Testis (tissue), 3 donors: ENCODE results near the gene EPHA6. TPM values are rescaled to one million over a fixed set of nuclear protein-coding genes. Genes with fewer than 3 reads are reported as not detected.

Source experiments
- DNase-seq: peaks from one replicate; pipeline ENCODE4 v3.0.0-alpha.2; 2019
- H3K27ac ChIP-seq, 2 donors: fragments of 200-600 bp; sonication (generic); one replicate each; pipeline ENCODE4 v1.5.1; 2019
- H3K27me3 ChIP-seq: fragments of 200-600 bp; sonication (generic); one replicate; pipeline ENCODE4 v1.5.1; 2019
- H3K36me3 ChIP-seq: fragments of 200-600 bp; sonication (generic); one replicate; pipeline ENCODE4 v1.5.1; 2017; ENCODE audit warnings: low read depth; ENCODE audit errors: missing control alignments
- H3K4me1 ChIP-seq: fragments of 200-600 bp; sonication (generic); one replicate; pipeline ENCODE4 v1.5.1; 2019
- H3K4me3 ChIP-seq, 2 donors: fragments of 200-600 bp; sonication (generic); one replicate each; pipeline ENCODE4 v1.5.1; 2017 to 2019
- H3K9me3 ChIP-seq: fragments of 200-600 bp; sonication (generic); one replicate; pipeline ENCODE4 v1.5.1; 2017
- CTCF ChIP-seq, 3 experiments: fragments of 450-650 bp in 2 of 3; fragments of 200-600 bp in 1 of 3; sonication (generic) in 1 of 3; IDR thresholded peaks; one replicate each; pipeline ENCODE4 v1.5.1; 2016 to 2019; ENCODE audit warnings: antibody characterized with exemption in 3 of 3, mild to moderate bottlenecking in 2 of 3, moderate library complexity in 1 of 3
- POLR2A ChIP-seq: fragments of 450-650 bp; IDR thresholded peaks from one replicate; pipeline ENCODE4 v1.6.1; 2017; ENCODE audit warnings: antibody characterized with exemption, mild to moderate bottlenecking, moderate library complexity
- WGBS, 2 donors: methylation state at CpG; one replicate each; pipeline ENCODE4 v1.1.5; 2018; 5-methylcytosine and 5-hydroxymethylcytosine counted together
- intact Hi-C: fragments of 100-400 bp; cut with DNase I; formaldehyde crosslinking; loops from one replicate; pipeline ENCODE4 v1.15.1; 2023; ENCODE audit warnings: low total_unique reads
- polyA plus RNA-seq: library from polyadenylated mRNA; stranded (reverse); fragments of 350-450 nt; fragmentation: Illumina TruSeq; extraction: RNeasy Lipid Tissue Mini Kit (QIAGEN cat#74804); gene quantifications from one replicate; pipeline ENCODE4 v1.2.3, GENCODE V29; 2014; ENCODE audit warnings: low read depth, low replicate concordance; ENCODE audit not compliant: insufficient read depth
- total RNA-seq, 2 donors: library from RNA; depleted of rRNA; stranded (reverse); fragments of >200 nt; gene quantifications; one replicate each; pipeline ENCODE4 v1.2.3, GENCODE V29; 2016

Gene EPHA6
- total and polyA plus RNA-seq, 3 donors from 2014 or later = 9.8 to 33.0 (median 21.2) TPM

- no peak for DNase-seq
- no peaks in the 10 kb centered on the region for H3K4me1 ChIP-seq
- intact Hi-C loops = no loop called here
These were observed 865.8 kb downstream of the EPHA6 start for GRCh38 chr3:97680210-97680609.

GRCh38 chr3:97680696-97681095 lies 866.3 kb downstream of the EPHA6 start:
- DNase-seq = no peak
- intact Hi-C loops = no loop called here

More at GRCh38 chr3:97680210-97680609, 865.8 kb downstream of the EPHA6 start:
- Histone ChIP-seq H3K4me3 (no peak overlapping the region), H3K9me3 (no peaks in the 10 kb centered on the region), H3K27ac (no peak overlapping the region), H3K36me3 (no peaks in the 10 kb centered on the region), H3K27me3 (no peaks in the 10 kb centered on the region)
- TF ChIP-seq POLR2A (no peak), CTCF (IDR thresholded peaks at IDR 0.05) (no peak)

GRCh38 chr3:97684490-97684889 lies 870.1 kb downstream of the EPHA6 start:
- WGBS, 2 donors = 91 to 93% methylated on average over 4 of the region's 4 CpGs
- no peaks in the 10 kb centered on the region for H3K27me3 ChIP-seq
- H3K4me3 ChIP-seq = no peak overlapping the region
- H3K27ac ChIP-seq = no peak overlapping the region
- H3K4me1 ChIP-seq = no peaks in the 10 kb centered on the region
- TF ChIP-seq POLR2A = no peak
- TF ChIP-seq CTCF (IDR thresholded peaks at IDR 0.05) = no peak
- H3K9me3 ChIP-seq = no peaks in the 10 kb centered on the region
- H3K36me3 ChIP-seq = no peaks in the 10 kb centered on the region
- DNase-seq = no peak
- intact Hi-C loops = no loop called here

More at GRCh38 chr3:97680696-97681095, 866.3 kb downstream of the EPHA6 start:
- Histone ChIP-seq H3K27ac (no peak overlapping the region), H3K4me3 (no peak overlapping the region), H3K36me3 (no peaks in the 10 kb centered on the region), H3K27me3 (no peaks in the 10 kb centered on the region), H3K9me3 (no peaks in the 10 kb centered on the region), H3K4me1 (no peaks in the 10 kb centered on the region)
- TF ChIP-seq CTCF (IDR thresholded peaks at IDR 0.05) (no peak), POLR2A (no peak)

GRCh38 chr3:97686258-97686657 lies 871.9 kb downstream of the EPHA6 start:
- Histone ChIP-seq H3K36me3 (no peaks in the 10 kb centered on the region), H3K27me3 (no peaks in the 10 kb centered on the region), H3K4me1 (no peaks in the 10 kb centered on the region), H3K9me3 (no peaks in the 10 kb centered on the region), H3K4me3 (no peak overlapping the region), H3K27ac (no peak overlapping the region)
- intact Hi-C loops = no loop called here
- DNase-seq = no peak
- TF ChIP-seq CTCF (IDR thresholded peaks at IDR 0.05) (no peak), POLR2A (no peak)

- TF ChIP-seq POLR2A (no peak), CTCF (IDR thresholded peaks at IDR 0.05) (no peak)
- WGBS, 2 donors = 56% methylated on average over 2 of the region's 2 CpGs
- Histone ChIP-seq H3K9me3 (no peaks in the 10 kb centered on the region), H3K27me3 (no peaks in the 10 kb centered on the region), H3K4me3 (no peak overlapping the region), H3K4me1 (no peaks in the 10 kb centered on the region), H3K36me3 (no peaks in the 10 kb centered on the region), H3K27ac (no peak overlapping the region)
- DNase-seq = no peak
- intact Hi-C loops = no loop called here
These were observed 873.3 kb downstream of the EPHA6 start for GRCh38 chr3:97687734-97688133.
